HG02759 (cell line): ENCODE data around the gene LRG1.

Source experiments
- ATAC-seq: cut with Tn5 transposase; IDR thresholded peaks from one replicate; pipeline ENCODE4 v1.9.1; 2021; ENCODE audit warnings: mild to moderate bottlenecking, moderate library complexity; ENCODE audit not compliant: unreplicated experiment

LRG1 gene

DNA sequence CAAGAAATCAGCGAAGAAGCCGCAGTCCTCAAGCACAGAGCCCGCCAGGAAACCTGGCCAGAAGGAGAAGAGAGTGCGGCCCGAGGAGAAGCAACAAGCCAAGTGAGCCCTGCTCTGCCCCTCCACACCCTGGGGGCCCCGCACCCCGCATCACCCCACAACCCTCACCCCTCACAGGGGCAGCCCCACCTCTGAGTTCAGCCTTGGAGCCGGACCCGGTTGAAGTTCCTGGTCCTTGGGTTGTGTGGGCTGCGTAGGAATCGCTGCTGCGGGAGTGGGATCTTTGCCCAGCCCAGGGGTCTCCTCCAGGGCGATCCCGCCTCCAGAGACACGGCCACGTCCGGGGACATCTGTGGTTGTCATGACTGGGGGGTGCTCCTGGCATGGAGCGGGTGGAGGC lies 43.5 kb downstream of the LRG1 start:
- ATAC-seq, result no peak

GRCh38 chr19:4495471-4495870 lies 44.4 kb downstream of the LRG1 start:
- no peak for ATAC-seq

DNA sequence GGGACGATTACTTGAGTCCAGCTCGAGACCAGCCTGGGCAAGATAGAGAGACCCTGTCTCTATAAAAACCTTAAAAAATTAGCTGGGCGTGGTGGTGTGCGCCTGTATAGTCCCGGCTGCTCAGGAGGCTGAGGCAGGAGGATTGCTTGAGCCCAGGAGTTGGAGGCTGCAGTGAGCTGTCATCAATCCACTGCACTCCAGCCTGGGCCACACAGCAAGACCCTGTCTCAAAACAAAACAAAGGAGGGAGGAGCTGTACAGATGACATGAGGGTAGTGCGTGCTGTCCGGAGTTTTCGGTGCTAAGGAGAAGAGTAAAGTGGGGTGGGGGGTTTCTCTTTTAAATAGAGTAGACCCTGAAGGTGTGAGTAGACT lies 45.2 kb downstream of the LRG1 start:
- no peak for ATAC-seq

- ATAC-seq, result no peak
Measured at GRCh38 chr19:4493929-4494690, 45.7 kb downstream of the LRG1 start.

DNA sequence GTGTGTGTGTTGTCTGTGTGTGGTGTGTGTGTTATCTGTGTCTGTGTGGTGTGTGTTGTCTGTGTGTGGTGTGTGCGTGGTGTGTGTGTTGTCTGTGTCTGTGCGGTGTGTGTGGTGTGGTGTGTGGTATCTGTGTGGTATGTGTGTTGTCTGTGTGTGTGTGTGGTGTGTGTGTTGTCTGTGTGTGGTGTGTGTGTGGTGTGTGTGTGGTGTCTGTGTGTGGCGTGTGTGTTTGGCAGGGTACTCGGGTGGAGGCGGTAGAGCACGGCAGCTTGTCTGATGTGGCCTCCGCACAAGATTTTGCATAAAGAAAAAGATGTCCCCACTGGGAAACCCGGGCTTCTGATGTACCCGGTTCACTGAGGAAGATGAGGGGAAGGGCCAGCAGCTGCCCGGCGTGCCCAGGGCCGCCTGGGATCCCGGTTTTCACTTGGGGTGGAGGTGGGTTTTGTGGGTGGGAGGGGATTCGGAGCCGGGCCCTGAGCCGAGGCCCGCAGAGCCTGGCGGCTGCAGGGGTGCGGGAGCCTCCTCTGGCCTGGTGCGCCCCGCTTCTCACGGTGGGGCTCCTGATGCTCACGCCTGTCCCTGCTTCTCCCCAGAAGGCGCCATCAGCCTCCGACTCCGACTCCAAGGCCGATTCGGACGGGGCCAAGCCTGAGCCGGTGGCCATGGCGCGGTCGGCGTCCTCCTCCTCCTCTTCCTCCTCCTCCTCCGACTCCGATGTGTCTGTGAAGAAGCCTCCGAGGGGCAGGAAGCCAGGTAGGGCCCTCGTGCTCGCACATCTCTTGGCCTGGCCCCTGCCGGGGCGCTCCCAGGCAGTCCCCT lies 46.5 kb downstream of the LRG1 start:
- no peak for ATAC-seq

- ATAC-seq, result no peak
Measured at GRCh38 chr19:4492337-4493103, 47.3 kb downstream of the LRG1 start.

- no peak for ATAC-seq
Measured at GRCh38 chr19:4491446-4491845, 48.4 kb downstream of the LRG1 start.

DNA sequence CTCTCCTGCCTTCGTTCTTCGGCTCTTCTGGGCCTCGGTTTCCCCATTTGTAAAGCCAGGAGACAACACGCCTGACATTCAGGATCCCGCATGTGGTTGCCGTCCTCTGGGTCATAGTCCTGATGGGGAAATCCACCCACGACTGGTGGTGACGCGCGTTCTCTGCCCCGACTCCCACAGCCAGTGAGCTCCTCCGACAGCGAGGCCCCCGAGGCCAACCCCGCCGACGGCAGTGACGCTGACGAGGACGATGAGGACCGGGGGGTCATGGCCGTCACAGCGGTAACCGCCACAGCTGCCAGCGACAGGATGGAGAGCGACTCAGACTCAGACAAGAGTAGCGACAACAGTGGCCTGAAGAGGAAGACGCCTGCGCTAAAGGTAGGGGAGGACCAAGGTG lies 51.3 kb downstream of the LRG1 start:
- ATAC-seq, result no peak

DNA sequence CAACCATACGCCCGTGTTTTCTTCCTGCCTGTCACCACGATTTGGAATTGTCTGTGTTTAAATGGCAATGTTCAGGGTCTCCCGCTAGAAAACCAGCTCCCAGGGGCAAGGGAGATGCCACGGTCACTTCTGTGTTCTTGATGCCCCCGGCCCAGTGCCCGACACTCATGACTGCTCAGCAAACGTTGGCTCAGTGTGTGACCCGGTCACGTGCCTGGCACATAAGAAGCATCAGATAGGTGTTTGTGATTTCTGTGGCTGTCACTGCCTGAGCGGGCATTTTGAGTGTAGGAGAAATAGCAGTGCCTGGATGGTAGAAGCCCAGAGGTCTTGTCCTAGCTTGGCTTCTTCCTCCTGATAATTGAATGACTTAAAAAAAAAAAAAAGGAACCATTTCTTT lies 52.3 kb downstream of the LRG1 start:
- no peak for ATAC-seq
